DOHH2 (cell line): ENCODE data around the gene IL22RA2.

ENCODE experiments used
- EZH2phosphoT487 ChIP-seq: fragments of 200-600 bp; sonication (generic); IDR thresholded peaks from 2 replicates; pipeline ENCODE4 v1.6.1; 2017; ENCODE audit warnings: borderline replicate concordance, mild to moderate bottlenecking, antibody characterized with exemption, low read length, moderate library complexity, mixed read lengths
- TF ChIP-seq, protein P1 (sequence below): fragments of 200-600 bp; sonication (generic); IDR thresholded peaks from one replicate; pipeline ENCODE4 v1.5.1; 2014; ENCODE audit warnings: antibody characterized with exemption, mild to moderate bottlenecking, low read depth, low read length; ENCODE audit not compliant: poor library complexity, severe bottlenecking

DNA sequence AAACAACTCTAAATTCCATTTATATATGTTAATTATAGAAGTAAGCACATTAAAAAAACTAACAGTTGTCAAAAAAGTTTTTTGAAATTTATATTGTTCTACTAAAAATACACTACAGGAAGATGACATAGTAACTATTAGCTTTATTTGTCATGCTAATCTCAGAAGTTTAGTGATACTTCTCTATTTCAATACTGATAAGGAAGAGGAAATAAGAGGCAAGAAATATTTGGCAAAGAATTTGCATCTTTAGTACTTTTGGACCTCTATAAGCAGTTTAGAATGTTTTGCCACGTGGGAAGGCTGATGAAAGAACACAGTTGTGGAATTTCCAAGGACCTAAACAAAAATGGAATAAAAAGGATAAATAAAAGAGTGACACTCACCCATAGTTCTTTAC is 33.1 kb upstream of the IL22RA2 start:
- TF ChIP-seq, protein P1, sequence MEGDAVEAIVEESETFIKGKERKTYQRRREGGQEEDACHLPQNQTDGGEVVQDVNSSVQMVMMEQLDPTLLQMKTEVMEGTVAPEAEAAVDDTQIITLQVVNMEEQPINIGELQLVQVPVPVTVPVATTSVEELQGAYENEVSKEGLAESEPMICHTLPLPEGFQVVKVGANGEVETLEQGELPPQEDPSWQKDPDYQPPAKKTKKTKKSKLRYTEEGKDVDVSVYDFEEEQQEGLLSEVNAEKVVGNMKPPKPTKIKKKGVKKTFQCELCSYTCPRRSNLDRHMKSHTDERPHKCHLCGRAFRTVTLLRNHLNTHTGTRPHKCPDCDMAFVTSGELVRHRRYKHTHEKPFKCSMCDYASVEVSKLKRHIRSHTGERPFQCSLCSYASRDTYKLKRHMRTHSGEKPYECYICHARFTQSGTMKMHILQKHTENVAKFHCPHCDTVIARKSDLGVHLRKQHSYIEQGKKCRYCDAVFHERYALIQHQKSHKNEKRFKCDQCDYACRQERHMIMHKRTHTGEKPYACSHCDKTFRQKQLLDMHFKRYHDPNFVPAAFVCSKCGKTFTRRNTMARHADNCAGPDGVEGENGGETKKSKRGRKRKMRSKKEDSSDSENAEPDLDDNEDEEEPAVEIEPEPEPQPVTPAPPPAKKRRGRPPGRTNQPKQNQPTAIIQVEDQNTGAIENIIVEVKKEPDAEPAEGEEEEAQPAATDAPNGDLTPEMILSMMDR: no peak
- TF ChIP-seq EZH2phosphoT487: no peak
